ENCODE results near the gene DEDD.

DEDD gene

DNA sequence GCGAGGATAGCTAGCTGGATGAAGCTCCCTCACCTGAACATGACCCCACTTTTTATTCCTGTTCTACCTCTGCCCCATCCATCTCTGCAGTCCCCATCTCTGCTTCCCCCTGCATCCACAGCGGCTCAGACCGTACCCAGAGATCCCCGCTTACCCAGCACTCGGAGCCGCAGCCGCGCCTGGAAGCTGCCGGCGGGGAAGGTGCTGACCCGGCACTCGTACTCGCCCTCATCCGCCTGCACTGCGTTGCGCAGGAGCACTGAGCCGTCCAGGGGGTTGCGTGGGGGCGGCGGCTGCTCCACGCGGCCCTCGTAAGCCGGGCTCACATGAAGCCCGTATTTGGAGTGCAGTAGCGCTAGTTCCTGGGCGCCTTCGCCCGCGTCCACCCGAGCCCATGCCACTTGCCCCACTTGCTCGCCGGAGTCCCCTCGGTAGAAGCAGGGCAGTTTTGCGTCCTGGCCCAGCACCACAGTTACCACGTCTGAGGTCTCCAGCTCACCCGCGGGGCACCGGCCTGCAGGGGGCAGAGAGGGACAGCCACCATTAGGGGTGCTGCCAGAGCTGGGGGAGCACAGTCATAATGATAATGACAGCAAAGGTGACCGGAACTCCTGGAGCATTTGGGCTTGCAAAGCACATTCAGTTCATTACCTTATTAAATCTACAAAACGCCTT lies 52.9 kb downstream of the DEDD start:
- in situ Hi-C loops (cut with HindIII; ENCODE audit: low sequenced_read_pairs) = no loop called here

DNA sequence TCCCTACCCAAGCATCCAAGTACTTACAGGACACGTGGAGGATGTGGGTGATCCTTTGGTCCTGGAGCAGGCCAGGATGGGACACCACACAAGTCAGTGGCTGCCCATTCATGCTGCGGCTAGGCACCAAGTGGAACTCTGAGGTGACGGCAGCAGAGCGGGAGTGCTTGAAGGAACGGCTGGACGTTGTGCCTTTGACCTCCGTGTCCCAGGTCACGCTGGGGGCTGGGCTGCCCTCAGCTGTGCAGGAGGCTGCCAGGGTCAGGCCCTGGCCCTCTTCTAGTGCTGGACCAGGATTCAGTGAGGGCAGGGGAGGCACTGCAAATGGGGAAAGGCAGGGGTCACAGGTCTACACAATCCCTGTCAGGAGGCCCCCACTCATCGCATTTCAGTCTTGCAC lies 55.0 kb downstream of the DEDD start:
- in situ Hi-C loops (cut with HindIII; ENCODE audit: low sequenced_read_pairs) = no loop called here

DNA sequence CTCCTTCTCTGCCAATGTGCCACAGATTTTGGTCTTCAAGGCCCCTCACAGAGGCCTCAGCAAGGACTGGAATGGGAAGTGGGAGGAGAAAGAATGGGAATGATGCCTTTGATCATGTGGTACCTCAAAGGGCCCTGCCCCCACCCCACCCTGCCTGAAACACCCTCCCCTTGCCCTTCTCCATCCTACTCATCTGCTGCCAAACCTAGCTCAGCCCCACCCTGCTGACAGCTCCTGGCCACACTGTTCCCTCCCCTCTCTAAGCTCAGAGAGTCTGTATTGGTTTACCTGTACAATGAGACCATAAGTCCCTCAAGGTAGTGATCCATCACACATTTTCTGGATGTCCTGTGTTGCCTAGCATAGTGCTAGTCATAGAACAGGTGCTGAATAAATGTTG lies 56.1 kb downstream of the DEDD start:
- in situ Hi-C loops (cut with HindIII; ENCODE audit: low sequenced_read_pairs) = no loop called here

DNA sequence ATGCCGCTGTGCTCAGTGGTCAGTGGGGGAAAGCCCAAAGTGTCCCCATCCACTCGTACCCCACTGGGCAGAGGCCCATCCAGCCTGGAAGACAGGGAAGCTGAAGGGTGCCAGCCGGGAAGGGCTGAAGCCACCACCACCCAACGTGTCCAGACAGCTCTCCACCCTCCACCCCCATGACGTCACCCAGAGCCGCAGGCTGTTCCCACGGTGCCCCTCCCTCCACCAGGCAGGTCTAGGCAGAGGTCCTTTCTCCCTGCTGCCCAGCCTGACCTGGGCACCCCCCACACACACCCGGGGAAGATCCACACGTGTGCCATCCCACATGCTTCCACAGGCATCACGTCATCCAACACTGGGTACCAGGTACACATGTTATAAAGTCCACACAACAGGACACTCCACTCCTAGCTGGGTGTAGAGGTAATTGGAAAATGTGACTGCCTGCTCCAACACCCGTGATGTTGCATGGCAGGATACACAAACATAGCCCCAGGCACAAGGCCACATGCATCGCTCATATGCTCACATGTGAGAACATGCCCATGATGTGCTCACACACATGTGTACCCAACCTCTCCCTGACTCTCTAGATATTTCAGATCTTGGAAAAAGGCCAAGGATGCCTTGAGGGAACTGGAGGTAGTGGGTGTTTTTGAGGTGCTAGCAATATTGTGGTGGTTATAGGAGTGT lies 57.6 kb downstream of the DEDD start:
- in situ Hi-C loops (cut with HindIII; ENCODE audit: low sequenced_read_pairs) = no loop called here

DNA sequence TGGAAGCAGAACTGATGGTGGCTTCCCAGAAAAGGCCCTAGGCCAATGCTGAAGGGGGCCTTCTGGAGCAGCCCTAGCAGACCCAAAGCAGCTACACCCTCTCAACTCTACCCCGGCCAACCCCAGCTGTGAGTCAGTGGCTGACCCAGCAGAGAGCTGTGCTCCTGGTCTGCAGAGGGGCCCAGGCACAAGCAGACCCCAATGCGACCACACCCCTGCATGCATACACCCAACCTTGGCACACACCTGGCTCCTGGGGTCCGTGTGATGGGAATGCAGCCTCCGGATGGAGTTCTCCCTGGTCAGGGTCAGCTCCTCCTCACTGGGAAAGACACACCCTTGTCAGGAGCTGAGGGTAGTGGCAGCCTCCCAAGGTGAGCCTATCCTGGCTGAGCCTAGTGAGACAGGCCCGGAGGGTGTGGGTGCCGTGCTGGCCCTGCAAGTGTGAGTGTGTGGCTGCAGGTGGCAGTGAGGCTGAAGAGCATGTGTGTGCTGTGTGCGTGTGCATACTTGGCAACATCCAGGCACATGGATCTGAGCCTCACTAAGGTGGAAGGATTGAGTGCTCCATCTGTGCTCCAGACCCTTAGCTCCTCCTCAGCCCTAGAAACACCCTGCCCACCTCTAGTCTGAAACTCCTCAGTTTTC lies 58.9 kb downstream of the DEDD start:
- in situ Hi-C loops (cut with HindIII; ENCODE audit: low sequenced_read_pairs) = no loop called here

DNA sequence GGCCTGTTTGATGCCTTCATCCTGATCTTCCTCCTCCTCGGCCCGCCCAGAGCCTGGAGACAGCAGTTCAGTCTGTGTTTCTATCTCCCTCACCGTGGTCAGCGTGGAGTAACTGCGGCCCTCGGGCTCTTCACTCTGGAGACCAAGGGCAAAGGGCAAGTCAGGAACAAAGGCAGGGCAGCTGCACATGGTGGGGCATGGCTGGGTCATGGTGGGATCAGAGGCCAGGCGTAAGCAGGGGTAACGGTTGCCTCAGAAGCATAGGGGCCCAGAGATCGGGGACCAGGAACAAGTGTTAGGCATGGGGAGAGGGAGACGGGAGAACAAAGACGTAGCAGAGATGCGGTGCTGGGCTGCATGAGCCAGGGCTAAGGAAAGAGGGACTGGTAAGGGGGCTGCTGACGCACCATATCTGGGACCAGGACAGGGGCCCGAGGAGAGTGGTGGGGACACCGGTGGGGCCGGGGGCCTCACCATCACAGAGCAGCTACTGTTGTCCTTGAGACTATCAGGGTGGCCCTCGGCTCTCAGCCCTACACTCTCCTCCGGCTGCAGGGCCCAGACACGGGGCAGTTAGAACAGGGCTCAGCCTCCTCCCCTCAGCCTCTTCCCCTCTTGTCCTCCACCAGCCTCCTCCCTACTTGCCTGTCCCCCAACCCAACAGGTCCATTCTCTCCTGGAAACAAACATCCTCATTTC lies 59.6 kb downstream of the DEDD start:
- in situ Hi-C loops (cut with HindIII; ENCODE audit: low sequenced_read_pairs) = no loop called here

DNA sequence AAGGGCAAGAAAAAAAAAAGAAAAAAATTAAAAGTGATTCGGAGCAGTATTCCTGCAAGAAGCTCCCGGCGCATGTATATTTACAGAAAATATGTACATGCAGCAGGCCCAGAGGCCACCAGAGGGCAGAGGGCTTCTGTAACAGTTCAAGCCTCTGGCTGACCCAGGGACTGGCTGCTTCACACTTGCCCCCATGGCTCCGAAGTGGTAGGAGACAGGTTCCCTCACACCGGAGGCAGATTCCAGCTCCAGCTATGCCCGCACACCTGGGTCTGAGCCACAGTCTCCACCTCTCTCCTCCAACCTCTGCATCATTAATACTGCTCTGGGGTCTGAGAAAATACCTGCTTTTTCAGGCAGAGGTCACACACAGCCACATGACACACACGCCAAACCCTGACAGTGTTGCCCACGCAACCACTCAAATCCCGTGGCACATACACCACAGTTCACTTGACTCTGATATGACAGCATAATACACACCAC lies 60.5 kb downstream of the DEDD start:
- in situ Hi-C loops (cut with HindIII; ENCODE audit: low sequenced_read_pairs) = no loop called here
